IMR-90 (cell line): ENCODE results near the gene PATL2. TPM values are rescaled to one million over a fixed set of nuclear protein-coding genes. Genes with fewer than 3 reads are reported as not detected.
A peak's percentile ranks its signal among the peaks of the same experiment; 100 is the strongest.
"Not testable (repeated sequence)": the region's sequence is repeated elsewhere in the genome, so short reads cannot be mapped to it uniquely, and the experiment has no call there.

Source experiments
- ATAC-seq: fragments of 200-7000 bp; cut with Tn5 transposase; 2 replicates; pipeline ENCODE4 v1.9.1; 2020; ENCODE audit warnings: low read depth, mild to moderate bottlenecking, moderate library complexity
- BruUV-seq: library from RNA; stranded (reverse); fragments of 400-500 nt; replicated peaks from 2 replicates; lab custom pipeline; 2021; lab: Mats Ljungman, UMichigan
- CTCF ChIA-PET: fragments of 300-600 bp; formaldehyde crosslinking; extraction: SDS; loops from one replicate; lab custom pipeline; 2021; ENCODE audit warnings: antibody characterized with exemption; lab: Yijun Ruan, JAX
- POLR2A ChIA-PET: fragments of 300-600 bp; sonication (Branson Sonifier 250); formaldehyde crosslinking; loops from one replicate; lab custom pipeline; 2022; ENCODE audit warnings: antibody characterized with exemption; ENCODE audit not compliant: unreplicated experiment; lab: Charles Lee
- DNase-seq: peaks from one replicate; pipeline ENCODE4 v3.0.0; 2013
- H2AFZ ChIP-seq: replicated peaks from 2 replicates; pipeline ENCODE3; 2013; ENCODE audit warnings: low read length, mild to moderate bottlenecking; ENCODE audit not compliant: poor library complexity
- H2AK5ac ChIP-seq: 2 replicates; pipeline ENCODE4 v1.6.1; 2013; ENCODE audit warnings: low read depth, low read length, inconsistent platforms
- H2AK9ac ChIP-seq: replicated peaks from 2 replicates; pipeline ENCODE3; 2013; ENCODE audit warnings: mild to moderate bottlenecking, low read depth, low read length, moderate library complexity; ENCODE audit not compliant: poor library complexity
- H2BK120ac ChIP-seq: 2 replicates; pipeline ENCODE4 v1.6.1; 2013; ENCODE audit warnings: low read depth, low read length, inconsistent platforms
- H2BK15ac ChIP-seq: 3 replicates; pipeline ENCODE4 v1.6.1; 2013; ENCODE audit warnings: low read depth, low read length, inconsistent platforms
- H2BK20ac ChIP-seq: 2 replicates; pipeline ENCODE4 v1.6.1; 2013; ENCODE audit warnings: low read depth, mild to moderate bottlenecking, inconsistent platforms, low read length, moderate library complexity
- H2BK5ac ChIP-seq: 2 replicates; pipeline ENCODE4 v1.6.1; 2013; ENCODE audit warnings: mild to moderate bottlenecking, low read depth, low read length, inconsistent platforms; ENCODE audit not compliant: poor library complexity, severe bottlenecking
- H3K14ac ChIP-seq: replicated peaks from 2 replicates; pipeline ENCODE4 v1.6.1; 2013; ENCODE audit warnings: low read depth, low read length, inconsistent platforms
- H3K18ac ChIP-seq: 2 replicates; pipeline ENCODE4 v1.6.1; 2013; ENCODE audit warnings: low read depth, low read length, control low read depth
- H3K23ac ChIP-seq: 2 replicates; pipeline ENCODE4 v1.6.1; 2013; ENCODE audit warnings: low read depth, low read length, inconsistent platforms
- H3K27ac ChIP-seq: 2 replicates; pipeline ENCODE4 v1.5.1; 2013; ENCODE audit warnings: mild to moderate bottlenecking, control low read depth, low read length; ENCODE audit not compliant: insufficient read depth
- H3K27me3 ChIP-seq: 2 replicates; pipeline ENCODE4 v1.6.1; 2013; ENCODE audit warnings: low read length; ENCODE audit not compliant: control insufficient read depth, insufficient read depth
- H3K36me3 ChIP-seq: 2 replicates; pipeline ENCODE4 v1.6.1; 2013; ENCODE audit warnings: low read length, mixed read lengths; ENCODE audit not compliant: control insufficient read depth, insufficient read depth
- H3K4ac ChIP-seq: 2 replicates; pipeline ENCODE4 v1.6.1; 2013; ENCODE audit warnings: low read depth, low read length, inconsistent platforms
- H3K4me1 ChIP-seq: 2 replicates; pipeline ENCODE4 v1.6.1; 2013; ENCODE audit warnings: low read length, mixed read lengths; ENCODE audit not compliant: control insufficient read depth, insufficient read depth
- H3K4me2 ChIP-seq: 2 replicates; pipeline ENCODE4 v1.6.1; 2013; ENCODE audit warnings: low read depth, mild to moderate bottlenecking, control low read depth, low read length, moderate library complexity
- H3K4me3 ChIP-seq: 2 replicates; pipeline ENCODE4 v1.5.1; 2013; ENCODE audit warnings: low read depth, mild to moderate bottlenecking, control low read depth, low read length, moderate library complexity; ENCODE audit not compliant: insufficient read depth
- H3K56ac ChIP-seq: 2 replicates; pipeline ENCODE4 v1.6.1; 2013; ENCODE audit warnings: low read length, inconsistent platforms; ENCODE audit not compliant: insufficient read depth; ENCODE audit errors: extremely low read depth
- H3K79me1 ChIP-seq, 2 experiments: 2 replicates each; pipeline ENCODE4 v1.6.1; 2013; ENCODE audit warnings: low read length in 2 of 2, inconsistent platforms in 1 of 2, low read depth in 1 of 2
- H3K9ac ChIP-seq: 2 replicates; pipeline ENCODE4 v1.6.1; 2013; ENCODE audit warnings: low read depth, low read length, control low read depth
- H3K9me1 ChIP-seq: 2 replicates; pipeline ENCODE4 v1.6.1; 2013; ENCODE audit warnings: low read length, inconsistent platforms; ENCODE audit not compliant: insufficient read depth
- H3K9me3 ChIP-seq: 2 replicates; pipeline ENCODE4 v1.6.1; 2013; ENCODE audit warnings: low read length; ENCODE audit not compliant: control insufficient read depth, insufficient read depth
- H4K20me1 ChIP-seq: 2 replicates; pipeline ENCODE4 v1.6.1; 2013; ENCODE audit warnings: low read length, inconsistent platforms; ENCODE audit not compliant: insufficient read depth
- H4K5ac ChIP-seq: 2 replicates; pipeline ENCODE4 v1.6.1; 2013; ENCODE audit warnings: mild to moderate bottlenecking, low read depth, low read length, control low read depth
- H4K8ac ChIP-seq, 2 experiments: 2 replicates each; pipeline ENCODE4 v1.6.1; 2013; ENCODE audit warnings: low read depth in 2 of 2, low read length in 2 of 2, control low read depth in 1 of 2, inconsistent platforms in 1 of 2
- H4K91ac ChIP-seq: 2 replicates; pipeline ENCODE4 v1.6.1; 2013; ENCODE audit warnings: low read depth, low read length, inconsistent platforms; ENCODE audit not compliant: insufficient read depth
- CEBPB ChIP-seq: IDR thresholded peaks from 2 replicates; pipeline ENCODE4 v1.6.1; 2012; ENCODE audit warnings: low read depth, low read length, improper control_type of control experiment
- NFE2L2 ChIP-seq: fragments of 150-350 bp; IDR thresholded peaks from 2 replicates; pipeline ENCODE4 v1.6.1; 2016; ENCODE audit warnings: low read depth, mild to moderate bottlenecking, low read length
- WGBS, 2 experiments: methylation state at CpG; one replicate each; pipeline versions ENCODE4 v1.1.5 to v1.1.7; 2013; ENCODE audit warnings: missing lambda C conversion rate in 2 of 2; ENCODE audit not compliant: insufficient read length in 1 of 2; ENCODE audit errors: extremely low coverage in 2 of 2; 5-methylcytosine and 5-hydroxymethylcytosine counted together
- dilution Hi-C: fragments of 300-500 bp; cut with HindIII; formaldehyde crosslinking; loops from one replicate; pipeline ENCODE4 v1.14.3; 2018; ENCODE audit warnings: low sequenced_read_pairs; ENCODE audit not compliant: unreplicated experiment
- in situ Hi-C: fragments of 300-500 bp; cut with MboI; formaldehyde crosslinking; loops from 3 replicates; pipeline ENCODE4 v1.14.3; 2019; ENCODE audit warnings: low sequenced_read_pairs, inconsistent platforms, mixed read lengths
- intact Hi-C: fragments of 100-400 bp; cut with micrococcal nuclease; formaldehyde crosslinking; loops from 2 replicates; pipeline ENCODE4 v1.10.0; 2022
- polyA plus RNA-seq, 3 experiments: library from polyadenylated mRNA; depleted of rRNA; stranded (reverse); fragments of >200 nt; gene quantifications; 2 replicates each; pipeline ENCODE4 v1.2.3, GENCODE V29; 2012; ENCODE audit warnings: low replicate concordance in 1 of 3
- total RNA-seq: library from RNA; depleted of rRNA; stranded (reverse); fragments of >200 nt; gene quantifications from 2 replicates; pipeline ENCODE4 v1.2.3, GENCODE V29; 2012

PATL2 gene
- total and polyA plus RNA-seq, 2 of the 4 experiments (the other 2 are of a cell fraction), result 0.10 TPM; not detected in 1

DNA sequence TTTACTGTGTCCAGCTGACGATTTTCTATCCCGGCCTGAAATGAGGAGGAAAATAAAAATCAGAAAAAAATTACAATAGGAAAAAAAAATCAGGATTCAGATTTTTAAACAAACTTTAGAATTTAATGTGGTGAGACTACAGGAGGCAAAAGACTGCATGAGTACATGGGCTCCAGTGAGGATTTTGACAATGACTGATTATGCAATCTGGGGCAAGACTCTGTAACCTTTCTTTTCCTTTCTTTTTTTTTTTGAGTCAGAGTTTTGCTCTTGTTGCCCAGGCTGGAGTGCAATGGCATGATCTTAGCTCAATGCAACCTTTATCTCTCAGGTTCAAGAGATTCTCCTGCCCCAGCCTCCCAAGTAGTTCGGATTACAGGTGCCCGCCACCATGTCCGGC is 77.5 kb downstream of the PATL2 start:
- H4K8ac ChIP-seq, result no peak overlapping the region
- no peaks in the 10 kb centered on the region for H4K20me1 ChIP-seq
- no peak overlapping the region for H3K4ac ChIP-seq
- H3K4me1 ChIP-seq, result peaks cover 2% of the 10 kb centered on the region; the same call in 1 of the 2 replicates
- H3K9me1 ChIP-seq, result 0 out of 2 replicates have a peak, but pooled peaks cover 2% of the 10 kb centered on the region
- H3K27me3 ChIP-seq, result no peaks in the 10 kb centered on the region
- in situ Hi-C loops, result no loop called here
- ATAC-seq (no peak; the same call in 1 of the 2 replicates), DNase-seq (peak; percentile 36)
- no peak overlapping the region for H3K18ac ChIP-seq
- no TSS peak for BruUV-seq
- peaks cover 5% of the 10 kb centered on the region for H3K9me3 ChIP-seq
- no peak overlapping the region for H4K5ac ChIP-seq
- ChIA-PET POLR2A (no interaction called here), CTCF (interaction anchor here (0.6 kb wide), 2 partner anchors 8 to 105 kb away, joined by 7 to 8 read pairs; no protein-coding TSS in a partner anchor)
- no peak overlapping the region for H3K9ac ChIP-seq
- no peak overlapping the region for H3K56ac ChIP-seq
- H2BK20ac ChIP-seq, result no peak overlapping the region
- no peak overlapping the region for H3K4me3 ChIP-seq
- no peak overlapping the region for H3K23ac ChIP-seq
- dilution Hi-C loops, result no loop called here
- no peak for TF ChIP-seq NFE2L2
- TF ChIP-seq CEBPB, result peak; percentile 79
- no peak overlapping the region for H2BK15ac ChIP-seq
- H2BK5ac ChIP-seq, result no peak overlapping the region
- no peak overlapping the region for H3K27ac ChIP-seq
- no peak overlapping the region for H2AK5ac ChIP-seq
- WGBS, 2 experiments, result no CpG with 5 or more reads among the region's 5 CpGs
- no peak overlapping the region for H2BK120ac ChIP-seq
- H3K14ac ChIP-seq, result no peak overlapping the region
- H2AFZ ChIP-seq, result no peak overlapping the region
- intact Hi-C loops, result no loop called here
- no peak overlapping the region for H4K91ac ChIP-seq
- no peak overlapping the region for H2AK9ac ChIP-seq
- H3K4me2 ChIP-seq, result no peak overlapping the region
- H3K36me3 ChIP-seq, result peaks cover 30% of the 10 kb centered on the region
- peaks cover 10 to 18% of the 10 kb centered on the region in 2 experiments for H3K79me1 ChIP-seq

DNA sequence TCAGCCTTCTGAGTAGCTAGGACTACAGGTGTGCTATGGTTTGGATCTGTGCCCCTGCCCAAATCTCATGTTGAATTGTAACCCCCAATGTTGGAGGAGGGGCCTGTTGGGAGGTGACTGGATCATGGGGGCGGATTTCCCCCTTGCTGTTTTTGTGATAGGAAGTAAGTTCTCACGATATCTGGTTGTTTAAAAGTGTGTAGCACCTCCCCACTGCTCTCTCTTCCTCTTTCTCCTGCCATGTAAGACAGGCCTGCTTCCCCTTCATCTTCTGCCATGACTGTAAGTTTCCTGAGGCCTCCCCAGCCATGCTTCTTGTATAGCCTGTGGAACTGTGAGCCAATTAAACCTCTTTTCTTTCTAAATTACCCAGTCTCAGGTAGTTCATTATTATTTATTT is 85.8 kb downstream of the PATL2 start:
- H3K23ac ChIP-seq, H3K9me3 ChIP-seq, H3K4me1 ChIP-seq, POLR2A ChIA-PET, H2AFZ ChIP-seq, H3K9me1 ChIP-seq, H4K20me1 ChIP-seq, in situ Hi-C loops, H3K27me3 ChIP-seq, intact Hi-C loops, DNase-seq, H3K4ac ChIP-seq, BruUV-seq, H4K91ac ChIP-seq, H3K14ac ChIP-seq, H3K18ac ChIP-seq, H2BK15ac ChIP-seq, H4K5ac ChIP-seq, H3K4me3 ChIP-seq, H3K79me1 ChIP-seq, dilution Hi-C loops, H2AK5ac ChIP-seq, H4K8ac ChIP-seq, H3K56ac ChIP-seq, H2BK5ac ChIP-seq, H2BK120ac ChIP-seq, ATAC-seq, H3K4me2 ChIP-seq, H3K27ac ChIP-seq, H2BK20ac ChIP-seq, H3K9ac ChIP-seq, H2AK9ac ChIP-seq: not testable (repeated sequence)
- whole genome bisulfite sequencing, 2 experiments, result no CpG with 5 or more reads among the region's 2 CpGs
- CTCF ChIA-PET, result interaction anchor here (0.6 kb wide), 1 partner anchor 9 kb away, joined by 7 read pairs; no protein-coding TSS in a partner anchor
- H3K36me3 ChIP-seq, result peaks cover 32% of the 10 kb centered on the region
